Activated effector memory CD4-positive, alpha-beta T cell treated with anti-CD3 and anti-CD28 coated beads, Interleukin-2, amount 50 U/mL, for 16 hours (primary cell): Measurements from ENCODE around the gene NUDT8.

ENCODE experiments used
- DNase-seq: peaks from one replicate; pipeline ENCODE4 v3.0.0-alpha.2; 2020

Gene NUDT8

DNA sequence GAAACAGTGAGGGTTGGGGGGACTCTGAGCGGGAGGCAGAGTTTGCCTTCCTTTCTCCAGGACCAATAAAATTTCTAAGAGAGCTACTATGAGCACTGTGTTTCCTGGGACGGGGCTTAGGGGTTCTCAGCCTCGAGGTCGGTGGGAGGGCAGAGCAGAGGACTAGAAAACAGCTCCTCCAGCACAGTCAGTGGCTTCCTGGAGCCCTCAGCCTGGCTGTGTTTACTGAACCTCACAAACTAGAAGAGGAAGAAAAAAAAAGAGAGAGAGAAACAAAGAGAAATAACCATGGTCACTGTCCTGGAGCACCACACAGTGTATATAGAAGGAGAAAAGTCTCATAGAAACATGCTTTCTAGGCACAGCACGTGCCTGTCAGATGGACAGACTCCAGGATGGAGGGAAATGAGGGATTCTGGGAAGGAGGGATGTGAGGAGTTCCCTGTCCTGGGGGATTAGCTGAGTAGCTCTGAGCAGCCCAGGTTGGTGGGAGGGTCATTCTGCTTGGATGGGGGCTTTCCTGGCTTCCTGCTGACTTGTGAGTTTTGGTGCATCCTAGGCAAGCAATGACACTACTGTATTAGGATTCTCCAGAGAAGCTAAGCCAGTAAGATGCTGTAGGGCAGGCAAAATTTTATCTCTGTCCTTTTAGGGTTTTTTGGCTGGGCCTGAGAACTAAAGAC lies 43.0 kb downstream of the NUDT8 start:
- DNase-seq = no peak

DNA sequence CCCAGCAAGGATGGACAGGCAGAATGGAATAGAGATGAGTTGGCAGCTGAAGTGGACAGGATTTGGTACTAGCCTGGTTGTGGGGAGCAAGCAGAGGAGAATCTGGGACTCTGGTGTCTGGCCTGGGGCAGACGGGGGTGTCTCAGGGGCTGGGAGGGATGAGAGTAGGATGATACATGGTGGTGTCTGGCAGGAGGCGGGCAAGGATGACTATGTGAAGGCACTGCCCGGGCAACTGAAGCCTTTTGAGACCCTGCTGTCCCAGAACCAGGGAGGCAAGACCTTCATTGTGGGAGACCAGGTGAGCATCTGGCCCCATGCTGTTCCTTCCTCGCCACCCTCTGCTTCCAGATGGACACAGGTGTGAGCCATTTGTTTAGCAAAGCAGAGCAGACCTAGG lies 43.8 kb downstream of the NUDT8 start:
- no peak for DNase-seq

DNA sequence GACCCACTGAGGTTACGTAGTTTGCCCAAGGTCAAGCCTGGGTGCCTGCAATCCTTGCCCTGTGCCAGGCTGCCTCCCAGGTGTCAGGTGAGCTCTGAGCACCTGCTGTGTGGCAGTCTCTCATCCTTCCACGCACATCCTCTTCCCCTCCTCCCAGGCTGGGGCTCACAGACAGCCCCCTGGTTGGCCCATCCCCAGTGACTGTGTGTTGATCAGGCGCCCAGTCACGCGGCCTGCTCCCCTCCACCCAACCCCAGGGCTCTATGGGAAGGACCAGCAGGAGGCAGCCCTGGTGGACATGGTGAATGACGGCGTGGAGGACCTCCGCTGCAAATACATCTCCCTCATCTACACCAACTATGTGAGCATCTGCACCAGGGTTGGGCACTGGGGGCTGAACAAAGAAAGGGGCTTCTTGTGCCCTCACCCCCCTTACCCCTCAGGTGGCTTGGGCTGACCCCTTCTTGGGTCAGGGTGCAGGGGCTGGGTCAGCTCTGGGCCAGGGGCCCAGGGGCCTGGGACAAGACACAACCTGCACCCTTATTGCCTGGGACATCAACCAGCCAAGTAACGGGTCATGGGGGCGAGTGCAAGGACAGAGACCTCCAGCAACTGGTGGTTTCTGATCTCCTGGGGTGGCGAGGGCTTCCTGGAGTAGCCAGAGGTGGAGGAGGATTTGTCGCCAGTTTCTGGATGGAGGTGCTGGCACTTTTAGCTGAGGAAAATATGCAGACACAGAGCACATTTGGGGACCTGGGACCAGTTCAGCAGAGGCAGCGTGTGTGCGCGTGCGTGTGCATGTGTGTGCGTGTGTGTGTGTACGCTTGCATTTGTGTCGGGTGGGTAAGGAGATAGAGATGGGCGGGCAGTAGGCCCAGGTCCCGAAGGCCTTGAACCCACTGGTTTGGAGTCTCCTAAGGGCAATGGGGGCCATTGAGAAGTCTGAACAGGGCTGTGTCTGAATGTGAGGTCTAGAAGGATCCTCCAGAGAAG lies 44.6 kb downstream of the NUDT8 start:
- DNase-seq = no peak

DNA sequence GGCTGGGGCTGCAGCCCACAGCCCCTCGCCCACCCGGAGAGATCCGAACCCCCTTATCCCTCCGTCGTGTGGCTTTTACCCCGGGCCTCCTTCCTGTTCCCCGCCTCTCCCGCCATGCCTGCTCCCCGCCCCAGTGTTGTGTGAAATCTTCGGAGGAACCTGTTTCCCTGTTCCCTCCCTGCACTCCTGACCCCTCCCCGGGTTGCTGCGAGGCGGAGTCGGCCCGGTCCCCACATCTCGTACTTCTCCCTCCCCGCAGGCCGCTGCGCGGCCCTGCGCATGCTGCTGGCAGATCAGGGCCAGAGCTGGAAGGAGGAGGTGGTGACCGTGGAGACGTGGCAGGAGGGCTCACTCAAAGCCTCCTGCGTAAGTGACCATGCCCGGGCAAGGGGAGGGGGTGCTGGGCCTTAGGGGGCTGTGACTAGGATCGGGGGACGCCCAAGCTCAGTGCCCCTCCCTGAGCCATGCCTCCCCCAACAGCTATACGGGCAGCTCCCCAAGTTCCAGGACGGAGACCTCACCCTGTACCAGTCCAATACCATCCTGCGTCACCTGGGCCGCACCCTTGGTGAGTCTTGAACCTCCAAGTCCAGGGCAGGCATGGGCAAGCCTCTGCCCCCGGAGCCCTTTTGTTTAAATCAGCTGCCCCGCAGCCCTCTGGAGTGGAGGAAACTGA lies 45.4 kb downstream of the NUDT8 start:
- DNase-seq = peak; percentile 70

DNA sequence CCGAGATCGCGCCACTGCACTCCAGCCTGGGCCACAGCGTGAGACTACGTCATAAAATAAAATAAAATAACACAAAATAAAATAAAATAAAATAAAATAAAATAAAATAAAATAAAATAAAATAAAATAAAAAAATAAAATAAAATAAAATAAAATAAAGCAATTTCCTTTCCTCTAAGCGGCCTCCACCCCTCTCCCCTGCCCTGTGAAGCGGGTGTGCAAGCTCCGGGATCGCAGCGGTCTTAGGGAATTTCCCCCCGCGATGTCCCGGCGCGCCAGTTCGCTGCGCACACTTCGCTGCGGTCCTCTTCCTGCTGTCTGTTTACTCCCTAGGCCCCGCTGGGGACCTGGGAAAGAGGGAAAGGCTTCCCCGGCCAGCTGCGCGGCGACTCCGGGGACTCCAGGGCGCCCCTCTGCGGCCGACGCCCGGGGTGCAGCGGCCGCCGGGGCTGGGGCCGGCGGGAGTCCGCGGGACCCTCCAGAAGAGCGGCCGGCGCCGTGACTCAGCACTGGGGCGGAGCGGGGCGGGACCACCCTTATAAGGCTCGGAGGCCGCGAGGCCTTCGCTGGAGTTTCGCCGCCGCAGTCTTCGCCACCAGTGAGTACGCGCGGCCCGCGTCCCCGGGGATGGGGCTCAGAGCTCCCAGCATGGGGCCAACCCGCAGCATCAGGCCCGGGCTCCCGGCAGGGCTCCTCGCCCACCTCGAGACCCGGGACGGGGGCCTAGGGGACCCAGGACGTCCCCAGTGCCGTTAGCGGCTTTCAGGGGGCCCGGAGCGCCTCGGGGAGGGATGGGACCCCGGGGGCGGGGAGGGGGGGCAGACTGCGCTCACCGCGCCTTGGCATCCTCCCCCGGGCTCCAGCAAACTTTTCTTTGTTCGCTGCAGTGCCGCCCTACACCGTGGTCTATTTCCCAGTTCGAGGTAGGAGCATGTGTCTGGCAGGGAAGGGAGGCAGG lies 46.2 kb downstream of the NUDT8 start, which contains the start of gene GSTP1:
TSS of gene GSTP1 (plus strand) at position 566 of the 958 bp plus-strand sequence. CDS start at position 598, 32 bp downstream.
- DNase-seq = peak; percentile 92

DNA sequence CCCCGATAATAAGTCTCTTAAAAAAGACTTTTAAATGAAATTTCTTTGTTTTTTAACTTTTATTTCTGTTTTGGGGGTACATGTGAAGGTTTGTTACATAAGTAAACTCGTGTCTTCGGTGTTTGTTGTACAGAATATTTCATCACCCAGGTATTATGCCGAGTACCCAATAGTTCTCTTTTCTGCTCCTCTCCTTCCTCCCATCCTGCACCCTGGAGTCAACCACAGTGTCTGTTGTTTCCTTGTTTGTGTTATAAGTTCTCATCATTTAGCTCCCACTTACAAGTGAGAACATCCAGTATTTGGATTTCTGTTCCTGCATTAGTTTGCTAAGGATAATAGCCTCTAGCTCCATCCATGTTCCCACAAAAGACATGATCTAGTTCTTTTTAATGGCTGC lies 47.7 kb downstream of the NUDT8 start:
- no peak for DNase-seq

DNA sequence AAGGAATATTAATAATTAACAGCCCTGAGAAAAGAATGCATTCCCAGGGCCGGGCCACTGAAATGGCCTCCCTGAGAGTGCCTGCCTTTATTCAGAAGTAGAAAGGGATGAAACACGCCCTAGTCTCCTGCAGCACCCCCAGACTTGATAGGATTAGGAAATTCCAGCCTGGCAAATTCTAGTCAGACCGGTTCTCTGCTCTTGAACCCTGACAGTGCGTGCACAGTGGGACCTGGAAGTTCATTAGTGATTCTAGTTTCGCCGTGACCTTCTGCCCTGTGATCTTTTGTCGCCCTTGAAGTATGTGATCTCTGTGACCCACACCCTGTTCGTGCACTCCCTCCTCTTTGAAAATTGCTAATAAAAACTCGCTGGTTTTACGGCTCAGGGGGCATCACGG lies 48.3 kb downstream of the NUDT8 start:
- DNase-seq = no peak

DNA sequence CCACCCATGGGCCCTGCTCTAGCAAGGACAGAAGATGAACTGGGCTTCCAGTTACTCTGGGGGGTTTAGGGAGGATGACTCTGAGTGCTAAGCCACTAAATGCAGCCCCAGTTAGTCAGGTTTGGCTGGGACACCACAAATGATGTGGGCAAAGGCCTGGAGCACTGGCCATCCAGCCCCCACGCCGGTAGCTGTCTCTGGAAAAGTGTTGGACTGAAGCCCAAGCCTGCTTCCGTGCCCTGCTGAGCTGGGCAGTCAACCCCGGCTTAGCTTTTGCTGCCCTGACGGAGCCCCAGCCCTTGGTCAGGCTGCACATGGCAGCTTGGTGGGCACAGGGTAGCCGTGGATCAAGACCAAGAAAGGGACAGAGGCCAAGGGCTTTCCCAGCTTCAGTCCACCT lies 51.8 kb downstream of the NUDT8 start:
- no peak for DNase-seq
